ENCODE data around the gene CXADR. TPM values are rescaled to one million over a fixed set of nuclear protein-coding genes. Genes with fewer than 3 reads are reported as not detected.
"Not testable (repeated sequence)": the region's sequence is repeated elsewhere in the genome, so short reads cannot be mapped to it uniquely, and the experiment has no call there.

CXADR gene
- total RNA-seq (2014; rRNA removed; shearing (Covaris generic)): 1.7 and 2.1 TPM in 2 replicates

DNA sequence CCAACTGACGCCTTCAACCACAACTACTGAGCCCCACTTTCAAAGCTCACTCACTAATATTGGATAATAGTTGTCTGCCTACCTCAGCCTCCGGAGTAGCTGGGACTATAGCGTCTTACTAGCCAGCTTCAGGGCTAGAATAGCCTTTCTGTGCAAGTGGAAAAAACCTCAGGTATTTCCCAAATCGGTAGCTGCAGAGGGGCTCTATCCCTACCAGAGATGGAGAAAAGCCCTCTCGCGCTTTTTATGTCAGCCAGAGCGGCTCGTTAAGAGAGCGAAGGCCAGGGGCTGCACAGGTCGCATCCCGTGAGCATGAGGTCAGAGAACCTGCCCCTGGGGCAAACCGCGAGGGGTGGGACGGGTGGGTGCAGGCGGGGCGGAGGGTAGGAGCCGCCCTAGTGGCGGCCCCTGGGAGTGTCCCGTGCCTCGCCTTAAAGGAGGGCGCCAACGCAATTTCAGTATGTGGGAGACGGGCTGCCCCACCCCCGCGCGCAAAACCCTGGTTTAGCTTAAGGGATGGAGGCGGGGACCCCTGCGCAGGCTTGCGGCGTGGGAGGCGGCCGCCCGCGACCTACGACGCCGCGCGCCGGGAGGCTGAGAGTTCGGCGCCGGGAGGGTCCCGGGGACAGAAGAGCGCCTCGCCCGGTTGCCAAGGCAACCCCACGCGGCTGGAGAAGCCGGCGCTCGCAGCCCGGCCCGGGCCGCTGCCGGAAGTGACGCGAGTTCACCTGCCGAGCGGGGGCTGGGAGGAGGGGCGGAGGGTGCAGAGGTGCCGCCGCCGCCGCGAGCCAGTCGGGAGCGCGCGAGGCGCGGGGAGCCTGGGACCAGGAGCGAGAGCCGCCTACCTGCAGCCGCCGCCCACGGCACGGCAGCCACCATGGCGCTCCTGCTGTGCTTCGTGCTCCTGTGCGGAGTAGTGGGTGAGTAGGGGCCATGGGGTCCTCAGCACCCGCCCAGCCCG, at the start of gene CXADR:
Gene CXADR (plus strand): TSS at position 791 of the 961 bp plus-strand sequence. CDS start 87 bp downstream, at position 878.
- no peaks in the 10 kb centered on the region for H3K9me3 ChIP-seq (replicated peaks)
- H3K4me3 ChIP-seq: peak within 1 kb of the TSS; percentile 93
- no peaks in the 10 kb centered on the region for H3K36me3 ChIP-seq
- peaks cover 8% of the 10 kb centered on the region; the same call in 1 of the 2 replicates for H3K27me3 ChIP-seq
- no peak within 1 kb of the TSS for H3K27ac ChIP-seq
- DNase-seq: peak; percentile 49 to 66
- H3K4me1 ChIP-seq: peaks cover 5% of the 10 kb centered on the region; the same call in 1 of the 2 replicates

DNA sequence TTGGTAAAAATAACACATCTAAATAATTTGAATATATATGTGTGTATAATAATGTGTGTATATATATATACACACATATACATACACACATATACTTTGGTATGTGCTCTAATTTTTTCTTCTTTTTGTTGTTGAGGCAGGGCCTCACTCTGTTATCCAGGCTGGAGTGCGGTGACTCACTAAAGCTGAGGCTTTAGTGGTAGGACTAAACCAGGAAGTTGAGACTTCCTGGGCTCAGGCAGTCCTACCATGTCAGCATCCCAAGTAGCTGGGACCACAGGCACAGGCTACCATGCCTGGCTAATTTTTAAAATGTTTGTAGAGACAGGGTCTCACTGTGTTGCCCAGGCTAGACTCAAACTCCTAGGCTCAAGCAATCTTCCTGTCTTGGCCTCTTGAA, 46.7 kb upstream of the CXADR start:
- Histone ChIP-seq H3K4me1 (no peaks in the 10 kb centered on the region), H3K9me3 (replicated peaks) (no peaks in the 10 kb centered on the region), H3K27me3 (no peaks in the 10 kb centered on the region), H3K36me3 (no peaks in the 10 kb centered on the region), H3K27ac (no peak overlapping the region), H3K4me3 (no peak overlapping the region)
- peak; percentile 5 to 18 for DNase-seq

DNA sequence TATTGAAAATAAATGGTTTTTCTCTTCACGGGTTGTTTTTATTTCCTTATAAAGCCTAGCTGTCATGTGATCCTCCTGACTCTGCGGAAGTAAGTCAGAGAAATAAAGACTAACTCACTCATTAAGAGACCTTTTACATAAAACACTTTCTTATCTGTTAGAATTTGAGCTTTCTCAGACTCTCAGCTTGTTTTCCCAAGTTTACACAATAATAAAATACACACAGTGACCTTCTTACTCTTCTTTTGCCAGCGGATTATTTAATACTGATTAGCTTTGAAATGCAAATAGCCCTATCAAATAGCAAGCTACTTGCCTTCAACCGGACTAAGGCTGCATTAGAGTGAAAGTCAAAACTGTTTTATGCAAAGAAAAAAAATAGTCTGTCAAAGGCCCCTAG, 45.5 kb upstream of the CXADR start:
- H3K4me3 ChIP-seq: peak overlapping the region; percentile 36
- H3K4me1 ChIP-seq: no peaks in the 10 kb centered on the region
- no peaks in the 10 kb centered on the region for H3K36me3 ChIP-seq
- no peaks in the 10 kb centered on the region for H3K9me3 ChIP-seq (replicated peaks)
- no peak for DNase-seq
- H3K27ac ChIP-seq: no peak overlapping the region
- no peaks in the 10 kb centered on the region for H3K27me3 ChIP-seq

DNA sequence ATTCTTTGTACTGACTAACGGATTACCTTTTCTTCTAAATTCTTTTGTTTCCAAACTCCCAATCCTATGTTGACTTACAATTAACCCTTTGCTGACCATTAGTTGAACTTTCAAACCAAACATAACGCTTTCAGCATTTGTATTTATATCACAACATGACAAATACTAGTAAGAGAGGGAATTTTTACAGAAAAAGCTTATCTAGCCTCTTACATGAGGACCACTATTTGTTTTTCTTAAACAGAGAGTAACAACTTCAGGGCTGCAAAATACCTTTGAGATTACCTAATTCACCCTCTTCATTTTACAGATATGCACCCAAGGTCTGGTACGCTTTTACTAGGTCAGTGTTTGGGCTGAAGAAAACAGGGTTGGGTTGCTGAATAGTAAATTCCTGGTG, 45.0 kb upstream of the CXADR start:
- Histone ChIP-seq H3K9me3 (replicated peaks) (no peaks in the 10 kb centered on the region), H3K4me1 (no peaks in the 10 kb centered on the region), H3K27me3 (no peaks in the 10 kb centered on the region), H3K27ac (no peak overlapping the region), H3K36me3 (no peaks in the 10 kb centered on the region), H3K4me3 (no peak overlapping the region)
- DNase-seq: no peak

DNA sequence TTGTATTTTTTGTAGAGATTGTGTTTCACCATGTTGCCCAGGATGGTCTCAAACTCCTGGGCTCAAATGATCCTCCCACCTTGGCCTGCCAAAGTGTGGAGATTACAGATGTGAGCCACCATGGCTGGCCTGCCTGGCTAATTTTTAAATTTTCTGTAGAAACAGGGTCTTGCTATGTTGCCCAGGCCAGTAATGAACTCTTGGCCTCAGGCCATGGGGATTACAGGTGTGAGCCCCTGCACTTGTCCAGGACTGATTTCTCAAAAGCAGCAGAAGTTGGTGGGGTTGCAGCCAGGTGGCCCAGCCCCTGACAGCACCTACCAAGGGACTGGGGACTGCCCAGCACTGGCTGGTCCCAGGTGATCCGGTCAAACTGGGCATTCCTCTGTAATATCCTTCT, 44.1 kb upstream of the CXADR start:
- no peak overlapping the region for H3K4me3 ChIP-seq
- H3K27me3 ChIP-seq: no peaks in the 10 kb centered on the region
- DNase-seq: no peak
- no peaks in the 10 kb centered on the region for H3K4me1 ChIP-seq
- H3K9me3 ChIP-seq (replicated peaks): no peaks in the 10 kb centered on the region
- H3K27ac ChIP-seq: no peak overlapping the region
- no peaks in the 10 kb centered on the region for H3K36me3 ChIP-seq

DNA sequence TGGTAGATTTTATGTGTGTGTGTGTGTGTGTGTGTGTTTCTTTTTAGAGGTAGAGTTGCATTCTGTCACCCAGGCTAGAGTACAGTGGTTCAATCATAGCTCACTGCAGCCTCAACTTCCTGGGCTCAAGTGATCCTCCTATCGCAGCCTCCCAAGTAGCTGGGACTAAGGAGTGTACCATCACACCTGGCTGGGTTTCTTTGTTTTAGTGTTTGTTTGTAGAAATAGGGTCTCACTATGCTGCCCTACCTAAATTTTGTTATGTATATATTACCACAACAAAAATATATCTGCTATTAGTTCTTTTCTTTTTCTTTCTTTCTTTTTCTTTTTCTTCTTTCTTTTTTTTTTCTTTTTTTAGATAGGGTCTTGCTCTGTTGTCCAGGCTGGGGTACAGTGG, 43.1 kb upstream of the CXADR start:
- no peaks in the 10 kb centered on the region for H3K9me3 ChIP-seq (replicated peaks)

DNA sequence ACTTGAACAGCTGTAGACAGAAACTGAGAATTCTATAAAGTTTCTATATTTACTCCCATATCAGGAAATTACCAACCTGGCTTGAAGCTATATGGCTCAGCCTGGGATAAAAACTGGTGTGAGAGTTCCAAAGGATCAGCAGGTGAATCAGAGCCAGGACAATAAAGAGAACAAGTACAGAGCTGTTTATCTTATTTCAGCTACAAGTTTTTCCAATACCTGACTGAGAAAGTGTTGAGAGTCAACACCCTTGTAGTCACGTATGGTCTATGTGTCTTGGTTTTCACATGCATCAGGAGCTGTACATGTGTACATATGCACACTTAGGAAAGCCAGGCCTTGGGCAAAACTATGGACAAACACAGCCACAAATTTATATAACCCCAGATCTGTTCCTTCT, 40.7 kb upstream of the CXADR start:
- DNase-seq: no peak
- Histone ChIP-seq H3K4me3 (no peak overlapping the region), H3K36me3 (no peaks in the 10 kb centered on the region), H3K9me3 (replicated peaks) (no peaks in the 10 kb centered on the region), H3K27ac (no peak overlapping the region), H3K4me1 (no peaks in the 10 kb centered on the region), H3K27me3 (no peaks in the 10 kb centered on the region)

More for the DNA sequence above, 43.1 kb upstream of the CXADR start:
- Histone ChIP-seq H3K27me3 (no peaks in the 10 kb centered on the region), H3K4me3 (no peak overlapping the region), H3K36me3 (no peaks in the 10 kb centered on the region), H3K4me1 (no peaks in the 10 kb centered on the region), H3K27ac (no peak overlapping the region)
- DNase-seq: no peak

DNA sequence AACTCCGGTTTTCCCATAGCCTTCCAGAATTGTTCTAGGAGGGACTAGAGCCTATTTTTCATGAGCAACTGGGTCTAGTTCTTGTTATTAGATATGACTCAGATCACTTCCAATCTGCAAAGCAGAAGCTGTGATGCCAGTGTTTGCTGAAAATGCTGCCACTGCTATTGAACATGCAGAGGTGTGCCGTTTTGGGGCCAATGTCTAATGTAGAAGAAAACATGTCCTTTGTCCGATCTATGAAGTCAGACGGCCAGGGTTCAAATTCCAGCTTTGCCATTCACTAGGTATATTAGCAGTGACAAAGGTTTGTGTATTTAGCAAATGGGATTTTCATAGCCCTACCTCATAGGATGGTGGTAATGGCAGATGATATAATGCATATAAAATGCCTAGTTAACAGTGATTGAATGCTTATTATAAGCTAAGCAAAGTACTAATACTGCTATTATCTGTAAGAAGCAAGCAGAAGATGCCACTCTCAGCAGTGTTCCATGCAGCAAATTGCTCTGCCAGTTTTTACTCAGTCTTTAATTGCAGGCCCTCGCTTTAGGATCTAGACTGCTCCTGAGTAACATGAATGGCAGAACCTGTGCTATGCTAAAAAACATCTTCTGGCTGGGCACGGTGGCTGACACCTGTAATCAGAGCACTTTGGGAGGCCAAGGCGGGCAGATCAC, 40.1 kb upstream of the CXADR start:
- H3K36me3 ChIP-seq: no peaks in the 10 kb centered on the region
- no peak for DNase-seq
- no peaks in the 10 kb centered on the region for H3K9me3 ChIP-seq (replicated peaks)
- H3K4me3 ChIP-seq: no peak overlapping the region
- no peaks in the 10 kb centered on the region for H3K27me3 ChIP-seq
- H3K27ac ChIP-seq: no peak overlapping the region
- H3K4me1 ChIP-seq: no peaks in the 10 kb centered on the region

DNA sequence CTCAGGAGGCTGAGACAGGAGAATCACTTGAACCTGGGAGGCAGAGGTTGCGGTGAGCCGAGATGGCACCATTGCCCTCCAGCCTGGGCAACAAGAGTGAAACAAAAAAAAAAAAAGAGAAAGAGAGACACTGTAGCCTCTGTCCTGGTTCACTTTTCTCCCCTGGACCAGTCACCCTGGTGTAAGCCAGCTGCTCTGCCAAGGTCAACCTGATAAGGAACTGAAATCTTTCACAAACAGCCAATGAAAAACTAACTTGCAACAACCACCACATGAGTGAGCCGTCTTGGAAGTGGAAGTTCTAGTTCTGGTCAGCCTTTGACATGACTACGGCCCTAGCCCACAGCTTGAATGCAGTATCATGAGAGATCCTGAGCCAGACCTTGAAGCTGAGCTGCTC, 36.8 kb upstream of the CXADR start:
- no peak for DNase-seq
- no peak overlapping the region for H3K4me3 ChIP-seq

DNA sequence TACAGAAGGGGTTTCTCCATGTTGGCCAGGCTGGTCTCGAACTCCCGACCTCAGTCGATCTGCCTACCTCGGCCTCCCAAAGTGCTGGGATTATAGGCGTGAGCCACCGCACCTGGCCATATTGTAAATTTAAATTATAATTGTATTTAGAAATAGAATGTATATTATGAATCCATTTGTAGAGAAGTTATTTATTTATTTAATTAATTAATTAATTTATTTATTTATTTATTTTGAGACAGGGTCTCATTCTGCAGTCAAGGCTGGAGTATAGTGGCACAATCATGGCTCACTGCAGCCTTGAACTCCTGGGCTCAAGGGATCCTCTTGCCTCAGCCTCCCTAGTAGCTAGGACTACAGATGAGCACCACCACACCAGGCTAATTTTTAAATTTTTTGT, 34.7 kb upstream of the CXADR start:
- H3K27ac ChIP-seq; H3K4me1 ChIP-seq; H3K9me3 ChIP-seq (replicated peaks); DNase-seq; H3K4me3 ChIP-seq; H3K36me3 ChIP-seq; H3K27me3 ChIP-seq: not testable (repeated sequence)

More for the DNA sequence above, 36.8 kb upstream of the CXADR start:
- Histone ChIP-seq H3K4me1 (no peaks in the 10 kb centered on the region), H3K9me3 (replicated peaks) (no peaks in the 10 kb centered on the region), H3K36me3 (no peaks in the 10 kb centered on the region), H3K27ac (no peak overlapping the region), H3K27me3 (no peaks in the 10 kb centered on the region)

DNA sequence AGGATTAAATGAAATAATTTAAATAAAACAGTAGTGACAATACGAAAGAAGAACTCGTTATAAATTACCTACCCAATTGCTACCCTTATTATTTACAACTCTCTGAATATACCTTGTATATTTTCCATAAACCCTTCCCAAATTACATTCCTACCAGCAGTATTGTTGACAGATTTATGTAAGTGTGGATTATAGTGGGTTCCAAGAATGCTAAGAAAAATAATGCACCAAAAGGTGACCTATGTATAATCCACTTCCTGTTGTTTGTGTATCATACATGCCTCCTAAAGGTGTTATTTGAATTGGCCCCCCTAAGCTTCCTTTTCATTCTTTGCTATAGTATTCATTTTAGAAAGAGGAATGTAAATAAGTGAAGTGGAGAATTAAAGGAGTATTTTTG, 33.2 kb upstream of the CXADR start:
- no peak for DNase-seq
- H3K27ac ChIP-seq: no peak overlapping the region
- no peaks in the 10 kb centered on the region for H3K9me3 ChIP-seq (replicated peaks)
- H3K27me3 ChIP-seq: no peaks in the 10 kb centered on the region
- H3K4me1 ChIP-seq: no peaks in the 10 kb centered on the region
- H3K36me3 ChIP-seq: no peaks in the 10 kb centered on the region
- no peak overlapping the region for H3K4me3 ChIP-seq

DNA sequence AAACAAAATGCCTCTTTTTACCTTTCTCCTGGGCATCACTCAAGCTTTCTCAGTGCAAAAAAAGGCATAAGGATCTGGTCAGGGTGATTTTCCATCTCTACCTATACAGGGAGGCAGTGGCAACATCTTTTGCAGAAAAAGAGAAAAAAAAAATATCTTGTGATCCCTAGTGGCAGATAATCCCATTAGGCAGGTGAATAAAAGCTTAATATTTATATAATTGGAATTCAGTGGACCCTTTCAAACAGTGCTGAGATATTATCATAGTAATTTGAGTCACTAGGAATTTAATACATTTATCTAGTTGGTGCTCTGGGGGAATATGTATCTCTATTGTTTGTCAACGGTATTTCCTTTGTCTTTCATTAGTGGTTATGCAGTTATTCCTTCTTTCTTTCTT, 29.9 kb upstream of the CXADR start:
- no peak overlapping the region for H3K27ac ChIP-seq
- DNase-seq: no peak
- no peaks in the 10 kb centered on the region for H3K9me3 ChIP-seq (replicated peaks)
- no peaks in the 10 kb centered on the region for H3K36me3 ChIP-seq
- H3K27me3 ChIP-seq: no peaks in the 10 kb centered on the region
- no peak overlapping the region for H3K4me3 ChIP-seq
- no peaks in the 10 kb centered on the region for H3K4me1 ChIP-seq

DNA sequence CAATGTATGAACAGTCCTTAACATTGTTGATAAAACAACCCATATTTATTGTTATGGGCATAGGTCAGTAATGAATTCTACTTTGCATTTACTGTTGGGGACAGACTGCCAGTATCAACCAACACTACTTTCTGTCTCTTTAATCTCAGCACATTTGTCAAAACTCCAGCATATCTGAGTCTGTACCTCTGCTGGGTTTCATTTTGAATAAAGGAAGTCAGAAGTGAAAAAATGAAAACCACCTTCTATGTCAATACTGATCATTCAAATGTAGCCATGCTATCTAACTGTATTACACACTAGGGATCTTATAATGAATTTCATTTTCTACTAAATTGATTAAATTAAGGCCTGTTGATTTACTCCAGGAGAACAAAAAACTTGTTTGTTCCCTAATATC, 24.2 kb upstream of the CXADR start:
- Histone ChIP-seq H3K4me1 (no peaks in the 10 kb centered on the region), H3K4me3 (no peak overlapping the region), H3K36me3 (no peaks in the 10 kb centered on the region; the same call in 1 of the 2 replicates), H3K27ac (no peak overlapping the region), H3K27me3 (no peaks in the 10 kb centered on the region), H3K9me3 (replicated peaks) (no peaks in the 10 kb centered on the region)
- DNase-seq: no peak

DNA sequence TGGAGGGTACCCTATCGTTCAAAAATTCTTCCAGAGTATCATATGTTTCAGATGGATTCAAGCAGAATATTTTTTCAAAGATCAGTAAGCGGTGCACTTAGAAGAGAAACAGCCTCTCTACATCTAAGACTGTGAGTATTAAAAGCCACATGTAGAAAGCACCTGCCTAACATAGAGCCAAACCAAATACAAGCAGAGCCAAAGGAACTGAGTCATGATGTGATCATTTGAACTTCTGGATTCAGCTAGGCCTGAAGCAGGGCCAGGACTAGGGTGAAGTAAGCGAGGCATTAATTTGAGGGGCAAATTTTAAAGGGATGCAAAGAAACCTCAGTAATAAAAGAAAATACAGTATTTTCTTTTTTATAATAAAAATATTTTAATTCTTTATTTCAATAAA, 23.3 kb upstream of the CXADR start:
- H3K36me3 ChIP-seq; H3K4me1 ChIP-seq; H3K27me3 ChIP-seq; H3K9me3 ChIP-seq (replicated peaks); H3K4me3 ChIP-seq; DNase-seq; H3K27ac ChIP-seq: not testable (repeated sequence)

DNA sequence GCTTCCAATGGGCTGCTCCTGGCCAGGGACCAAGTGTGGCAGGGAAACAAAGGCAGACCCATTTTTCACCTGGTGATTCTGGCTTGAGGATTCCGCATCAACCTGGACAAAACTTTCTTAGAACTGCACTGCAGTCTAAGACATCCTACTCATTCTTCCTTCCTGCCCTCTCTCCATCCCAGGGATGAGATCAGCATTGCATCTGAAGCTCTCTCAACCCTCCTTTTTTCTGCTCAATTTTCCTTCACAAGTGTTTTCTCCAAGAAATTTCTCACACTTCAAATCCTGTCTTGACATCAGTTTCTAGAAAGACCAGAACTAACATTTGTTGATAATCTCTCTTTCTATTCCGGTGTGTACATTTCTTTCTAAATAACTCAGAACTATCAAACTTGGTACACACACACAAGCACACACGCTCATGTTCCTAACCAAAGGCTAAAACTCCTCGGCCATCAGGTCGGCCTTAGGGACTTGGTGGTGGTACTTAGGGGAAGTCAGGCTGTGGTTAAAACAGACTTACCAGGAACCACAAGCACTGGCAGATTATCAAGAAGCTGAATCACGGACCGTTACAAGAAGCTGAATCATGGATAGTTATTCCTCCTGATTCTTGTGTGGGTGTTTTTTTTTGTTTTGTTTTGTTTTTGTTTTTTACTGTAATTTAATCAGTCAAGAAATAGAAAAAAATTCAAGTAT, 21.0 kb upstream of the CXADR start:
- no peak overlapping the region for H3K27ac ChIP-seq
- no peaks in the 10 kb centered on the region; the same call in 1 of the 2 replicates for H3K27me3 ChIP-seq
- no peaks in the 10 kb centered on the region for H3K4me1 ChIP-seq
- H3K4me3 ChIP-seq: no peak overlapping the region
- no peaks in the 10 kb centered on the region for H3K9me3 ChIP-seq (replicated peaks)
- no peaks in the 10 kb centered on the region; the same call in 1 of the 2 replicates for H3K36me3 ChIP-seq
- DNase-seq: peak; percentile 10 to 34

Measured in SJCRH30 (cell line).